ENCODE data around the gene CCDC178. TPM values are rescaled to one million over a fixed set of nuclear protein-coding genes. Genes with fewer than 3 reads are reported as not detected.

The CCDC178 gene
- total and polyA plus RNA-seq, 2 donors (not counting 1 experiment from before 2014, with no cell fraction given), result 0.17 TPM; not detected in 1

DNA sequence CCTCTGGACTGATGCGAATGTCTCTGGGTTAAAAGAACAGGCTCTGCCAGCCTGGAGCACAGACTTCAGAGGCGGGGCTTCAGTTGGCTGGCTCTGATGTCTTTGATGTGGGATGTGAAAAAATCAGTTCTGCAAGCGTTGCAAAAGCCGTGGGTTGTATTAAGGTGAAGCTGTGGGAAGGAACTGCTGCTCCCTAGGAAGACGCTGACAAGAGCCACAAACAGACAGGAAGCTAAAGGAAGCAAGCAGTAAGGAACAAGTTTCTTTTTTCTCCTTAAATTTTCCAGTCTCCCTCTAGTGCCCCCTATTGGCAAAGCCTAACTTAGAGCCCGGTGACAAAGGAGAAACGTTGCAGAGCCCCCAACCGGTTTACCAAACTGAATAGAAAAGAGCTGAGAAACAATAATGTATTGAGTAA, 239.0 kb downstream of the CCDC178 start:
- no peak overlapping the region for H2AFZ ChIP-seq (ENCODE audit: low read length)

GRCh38 chr18:33195795-33196194, 244.7 kb downstream of the CCDC178 start:
- no peak overlapping the region for H3K4me2 ChIP-seq (ENCODE audit: extremely low read depth, insufficient read depth, low read length)
- no peak overlapping the region for H2AFZ ChIP-seq (ENCODE audit: low read length)
- no peaks in the 10 kb centered on the region for H3K27me3 ChIP-seq (ENCODE audit: control insufficient read depth, insufficient read depth, low read length)
- no peaks in the 10 kb centered on the region for H3K4me1 ChIP-seq (ENCODE audit: control insufficient read depth, extremely low read depth, insufficient read depth, low read length)
- no peak for TF ChIP-seq EZH2 (IDR thresholded peaks at IDR 0.05; ENCODE audit: low read length, missing control alignments)
- no peak for TF ChIP-seq CTCF (conservative IDR thresholded peaks at IDR 0.05 in 1 of 2, IDR thresholded peaks at IDR 0.05 in 1 of 2; ENCODE audit: low read depth in 1 of 2, low read length in 2 of 2)
- H3K9ac ChIP-seq (ENCODE audit: insufficient read depth, low read length), result no peak overlapping the region
- no peak overlapping the region for H3K27ac ChIP-seq (ENCODE audit: insufficient read depth, low read length)
- no peaks in the 10 kb centered on the region for H3K36me3 ChIP-seq (ENCODE audit: control insufficient read depth, insufficient read depth, low read length)
- H4K20me1 ChIP-seq (ENCODE audit: control insufficient read depth, extremely low read depth, insufficient read depth, low read length), result no peaks in the 10 kb centered on the region
- H3K79me2 ChIP-seq (ENCODE audit: control insufficient read depth, insufficient read depth, low read length), result no peaks in the 10 kb centered on the region
- DNase-seq (ENCODE audit: low read depth in 2 of 2), result peak in 1 of 2 donors; percentile 2
- H3K4me3 ChIP-seq (replicated peaks in 1 of 4; ENCODE audit: control extremely low read depth in 1 of 4, insufficient read depth in 1 of 4, low read depth in 3 of 4, low read length in 4 of 4), result no peak overlapping the region
- no peaks in the 10 kb centered on the region for H3K9me3 ChIP-seq (ENCODE audit: control insufficient read depth, insufficient read depth, low read depth, low read length)

More for the DNA sequence above, 239.0 kb downstream of the CCDC178 start:
- Histone ChIP-seq H3K4me3 (replicated peaks in 1 of 4; ENCODE audit: control extremely low read depth in 1 of 4, insufficient read depth in 1 of 4, low read depth in 3 of 4, low read length in 4 of 4) (peak overlapping the region in 1 of 4 experiments; percentile 44), H3K9me3 (ENCODE audit: control insufficient read depth, insufficient read depth, low read depth, low read length) (no peaks in the 10 kb centered on the region), H3K9ac (ENCODE audit: insufficient read depth, low read length) (no peak overlapping the region), H4K20me1 (ENCODE audit: control insufficient read depth, extremely low read depth, insufficient read depth, low read length) (no peaks in the 10 kb centered on the region), H3K4me2 (ENCODE audit: extremely low read depth, insufficient read depth, low read length) (no peak overlapping the region), H3K27ac (ENCODE audit: insufficient read depth, low read length) (no peak overlapping the region), H3K27me3 (ENCODE audit: control insufficient read depth, insufficient read depth, low read length) (no peaks in the 10 kb centered on the region), H3K79me2 (ENCODE audit: control insufficient read depth, insufficient read depth, low read length) (no peaks in the 10 kb centered on the region), H3K36me3 (ENCODE audit: control insufficient read depth, insufficient read depth, low read length) (no peaks in the 10 kb centered on the region), H3K4me1 (ENCODE audit: control insufficient read depth, extremely low read depth, insufficient read depth, low read length) (no peaks in the 10 kb centered on the region)
- TF ChIP-seq CTCF (conservative IDR thresholded peaks at IDR 0.05 in 1 of 2, IDR thresholded peaks at IDR 0.05 in 1 of 2; ENCODE audit: low read depth in 1 of 2, low read length in 2 of 2), result peak in 1 of 2 donors; percentile 88
- no peak for TF ChIP-seq EZH2 (IDR thresholded peaks at IDR 0.05; ENCODE audit: low read length, missing control alignments)
- DNase-seq (ENCODE audit: low read depth in 2 of 2), result peak; percentile 39 to 64

- H3K36me3 ChIP-seq (ENCODE audit: control insufficient read depth, insufficient read depth, low read length), result no peaks in the 10 kb centered on the region
- H4K20me1 ChIP-seq (ENCODE audit: control insufficient read depth, extremely low read depth, insufficient read depth, low read length), result no peaks in the 10 kb centered on the region
- no peak overlapping the region for H2AFZ ChIP-seq (ENCODE audit: low read length)
- no peak for TF ChIP-seq EZH2 (IDR thresholded peaks at IDR 0.05; ENCODE audit: low read length, missing control alignments)
- no peak for TF ChIP-seq CTCF (conservative IDR thresholded peaks at IDR 0.05 in 1 of 2, IDR thresholded peaks at IDR 0.05 in 1 of 2; ENCODE audit: low read depth in 1 of 2, low read length in 2 of 2)
- no peak overlapping the region for H3K4me2 ChIP-seq (ENCODE audit: extremely low read depth, insufficient read depth, low read length)
- H3K4me3 ChIP-seq (replicated peaks in 1 of 4; ENCODE audit: control extremely low read depth in 1 of 4, insufficient read depth in 1 of 4, low read depth in 3 of 4, low read length in 4 of 4), result no peak overlapping the region
- H3K9ac ChIP-seq (ENCODE audit: insufficient read depth, low read length), result no peak overlapping the region
- no peak overlapping the region for H3K27ac ChIP-seq (ENCODE audit: insufficient read depth, low read length)
- no peaks in the 10 kb centered on the region for H3K27me3 ChIP-seq (ENCODE audit: control insufficient read depth, insufficient read depth, low read length)
- no peak for DNase-seq (ENCODE audit: low read depth in 2 of 2)
- no peaks in the 10 kb centered on the region for H3K79me2 ChIP-seq (ENCODE audit: control insufficient read depth, insufficient read depth, low read length)
- H3K9me3 ChIP-seq (ENCODE audit: control insufficient read depth, insufficient read depth, low read depth, low read length), result no peaks in the 10 kb centered on the region
- H3K4me1 ChIP-seq (ENCODE audit: control insufficient read depth, extremely low read depth, insufficient read depth, low read length), result no peaks in the 10 kb centered on the region
Measured at GRCh38 chr18:33194793-33195192, 245.7 kb downstream of the CCDC178 start.
